HepG2 (cell line): ENCODE results near the gene AGPAT3. TPM values are rescaled to one million over a fixed set of nuclear protein-coding genes. Genes with fewer than 3 reads are reported as not detected.

Source experiments
- ATAC-seq: fragments of 200-7000 bp; cut with Tn5 transposase; 3 replicates; pipeline ENCODE4 v1.9.1; 2020; ENCODE audit warnings: mild to moderate bottlenecking, moderate library complexity
- BruUV-seq: library from RNA; stranded (reverse); fragments of 400-500 nt; replicated peaks from 2 replicates; lab custom pipeline; 2021; lab: Mats Ljungman, UMichigan
- CTCF ChIA-PET: fragments of 300-600 bp; formaldehyde crosslinking; extraction: SDS; loops from one replicate; lab custom pipeline; 2021; ENCODE audit warnings: low total read pairs, inconsistent platforms, low intra/inter-chr PET ratio; lab: Yijun Ruan, JAX
- POLR2A ChIA-PET: fragments of 350-600 bp; sonication (Branson Sonifier 250); formaldehyde crosslinking; loops from one replicate; lab custom pipeline; 2020; ENCODE audit warnings: antibody characterized with exemption, inconsistent platforms; lab: Yijun Ruan, JAX
- DNase-seq: peaks from one replicate; pipeline ENCODE4 v3.0.0-alpha.2; 2015; ENCODE audit warnings: low spot score
- FAIRE-seq: peaks from 3 replicates; lab custom pipeline; 2011; peaks lifted over from hg19 to GRCh38; lab: Jason Lieb, UNC
- H2AFZ ChIP-seq: one replicate; pipeline ENCODE4 v1.6.1; 2011; ENCODE audit warnings: low read length, inconsistent platforms
- H3K27ac ChIP-seq: fragments of 300-600 bp; 3 replicates; pipeline ENCODE4 v1.8.0; 2011; ENCODE audit warnings: mixed run types, mild to moderate bottlenecking, mixed read lengths, low read length, inconsistent platforms; ENCODE audit not compliant: insufficient read depth; ENCODE audit errors: extremely low read length
- H3K27me3 ChIP-seq, 2 experiments: fragments of 200-600 bp in 1 of 2; 2 replicates in 1 of 2; 3 replicates in 1 of 2; pipeline versions ENCODE4 v1.6.0 to v1.8.0; 2011; ENCODE audit warnings: low read length in 2 of 2, mild to moderate bottlenecking in 2 of 2, moderate library complexity in 2 of 2, inconsistent platforms in 1 of 2; ENCODE audit not compliant: insufficient read depth in 2 of 2, control insufficient read depth in 1 of 2
- H3K36me3 ChIP-seq, 2 experiments: fragments of 200-600 bp in 1 of 2; replicated peaks in 1 of 2; 2 replicates in 1 of 2; 3 replicates in 1 of 2; pipeline versions ENCODE4 v1.5.1 to v1.8.0; 2011; ENCODE audit warnings: low read length in 2 of 2, inconsistent platforms in 1 of 2; ENCODE audit not compliant: insufficient read depth in 2 of 2, control insufficient read depth in 1 of 2
- H3K4me1 ChIP-seq: 2 replicates; pipeline ENCODE4 v1.5.1; 2012; ENCODE audit warnings: low read length, inconsistent platforms; ENCODE audit not compliant: insufficient read depth
- H3K4me2 ChIP-seq: 2 replicates; pipeline ENCODE4 v1.6.0; 2011; ENCODE audit warnings: low read depth, low read length, inconsistent platforms
- H3K4me3 ChIP-seq, 3 experiments: fragments of 200-600 bp in 1 of 3; sonication (generic), shearing (Covaris generic) in 1 of 3; replicated peaks in 1 of 3; 2 replicates each; pipeline ENCODE4 v1.5.1; 2011 to 2016; ENCODE audit warnings: low read length in 3 of 3, inconsistent platforms in 2 of 3, low read depth in 2 of 3, mild to moderate bottlenecking in 2 of 3, control low read depth in 1 of 3, mixed read lengths in 1 of 3; ENCODE audit not compliant: insufficient read depth in 1 of 3
- H3K79me2 ChIP-seq: one replicate; pipeline ENCODE4 v1.6.1; 2011; ENCODE audit warnings: low read length, inconsistent platforms; ENCODE audit not compliant: insufficient read depth
- H3K9ac ChIP-seq: 2 replicates; pipeline ENCODE4 v1.6.0; 2011; ENCODE audit warnings: mild to moderate bottlenecking, low read depth, low read length, inconsistent platforms; ENCODE audit not compliant: insufficient read depth
- H3K9me3 ChIP-seq: 2 replicates; pipeline ENCODE4 v1.5.1; 2012; ENCODE audit warnings: mild to moderate bottlenecking, low read length
- H4K20me1 ChIP-seq: 2 replicates; pipeline ENCODE4 v1.6.0; 2011; ENCODE audit warnings: inconsistent platforms, mild to moderate bottlenecking, low read length, moderate library complexity; ENCODE audit not compliant: insufficient read depth
- AGO2 ChIP-seq: fragments of 200-400 bp; formaldehyde crosslinking; optimal IDR thresholded peaks from 2 replicates; pipeline ENCODE3; 2017; ENCODE audit warnings: mild to moderate bottlenecking, low read depth, low read length, moderate library complexity
- CHD4 ChIP-seq: fragments of 200-600 bp; sonication (generic); IDR thresholded peaks from 2 replicates; pipeline ENCODE4 v1.7.0; 2017; ENCODE audit warnings: mild to moderate bottlenecking, low read length, borderline replicate concordance
- MTA1 ChIP-seq: sonication (generic); formaldehyde crosslinking; IDR thresholded peaks from 2 replicates; pipeline ENCODE4 v1.4.0; 2020; ENCODE audit warnings: missing genetic modification reagents, mild to moderate bottlenecking, borderline replicate concordance
- NFE2L2 ChIP-seq: fragments of 150-350 bp; IDR thresholded peaks from 2 replicates; pipeline ENCODE4 v1.6.1; 2014; ENCODE audit warnings: low read length
- ZKSCAN1 ChIP-seq: fragments of 150-350 bp; IDR thresholded peaks from 2 replicates; pipeline ENCODE4 v1.6.1; 2014; ENCODE audit warnings: low read length
- WGBS: methylation state at CpG from one replicate; pipeline ENCODE4 v1.1.6; 2017; ENCODE audit warnings: low lambda C conversion rate; 5-methylcytosine and 5-hydroxymethylcytosine counted together
- in situ Hi-C: cut with HindIII; loops from 2 replicates; pipeline ENCODE4 v1.10.0; 2017; ENCODE audit warnings: low pct_unique_long_range_greater_than_20kb; ENCODE audit not compliant: extremely low pct_ligation_motif_present
- intact Hi-C: fragments of 100-400 bp; cut with micrococcal nuclease; formaldehyde crosslinking; loops from one replicate; pipeline ENCODE4 v1.10.0; 2022; ENCODE audit not compliant: unreplicated experiment
- polyA plus RNA-seq, 8 experiments: library from polyadenylated mRNA; depleted of rRNA in 3 of 8; stranded (reverse) in 7 of 8; unstranded in 1 of 8; fragments of >200 nt; fragmentation: Illumina TruSeq in 4 of 8; extraction: Trizol in 4 of 8; gene quantifications; 2 replicates each; pipeline versions ENCODE4 v1.2.1 to v1.2.3, GENCODE V29; 2011 to 2016; ENCODE audit warnings: low read depth in 4 of 8, missing spikeins in 1 of 8, mixed read lengths in 1 of 8; ENCODE audit not compliant: insufficient read depth in 1 of 8
- total RNA-seq, 5 experiments: library from RNA; depleted of rRNA; stranded (reverse); fragments of >200 nt; fragmentation: Illumina TruSeq; extraction: Trizol; gene quantifications; 2 replicates each; pipeline ENCODE4 v1.2.3, GENCODE V29; 2016; ENCODE audit warnings: low read depth in 1 of 5

Gene AGPAT3
- total and polyA plus RNA-seq, 2 of the 13 experiments (the other 11 are each of a cell fraction or from before 2014, with no cell fraction given): 32.2 to 54.4 TPM

DNA sequence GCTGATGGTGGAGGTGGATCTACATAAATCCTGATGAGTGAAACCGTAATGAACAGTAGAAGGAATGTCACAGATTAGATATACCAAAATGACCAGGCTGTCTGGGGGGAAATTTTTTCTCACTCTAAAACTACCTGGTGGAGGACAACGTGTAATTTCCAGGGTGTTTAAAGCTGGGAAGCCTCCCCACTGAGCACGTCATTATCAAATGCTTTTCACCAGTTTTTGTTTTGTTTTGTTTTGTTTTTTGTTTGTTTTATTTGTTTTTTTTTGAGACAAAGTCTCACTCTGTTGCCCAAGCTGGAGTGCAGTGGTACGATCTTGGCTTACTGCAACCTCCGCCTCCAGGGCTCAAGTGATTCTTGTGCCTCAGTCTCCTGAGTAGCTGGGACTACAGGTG lies 11.6 kb downstream of the AGPAT3 start (continued):
- TF ChIP-seq ZKSCAN1 (no peak), CHD4 (no peak)

- no peak for ATAC-seq
- Histone ChIP-seq H3K4me3 (no peak overlapping the region), H3K27ac (no peak overlapping the region), H3K4me1 (peaks cover 15% of the 10 kb centered on the region), H3K36me3 (peaks cover 4 to 34% of the 10 kb centered on the region in 2 experiments), H3K27me3 (no peaks in the 10 kb centered on the region), H3K4me2 (no peak overlapping the region), H4K20me1 (peaks cover 12% of the 10 kb centered on the region; the same call in 1 of the 2 replicates), H3K79me2 (peaks cover 69% of the 10 kb centered on the region), H2AFZ (no peak overlapping the region), H3K9ac (no peak overlapping the region), H3K9me3 (no peaks in the 10 kb centered on the region)
- no TSS peak for BruUV-seq
- ChIA-PET POLR2A (no interaction called here), CTCF (no interaction called here)
- TF ChIP-seq MTA1 (CRISPR knock-in tag) (peak; percentile 31; the same call in 1 of the 2 replicates), NFE2L2 (no peak), AGO2 (peak; percentile 26)
- FAIRE-seq: no peak
- in situ Hi-C loops (no loop called here), intact Hi-C loops (no loop called here)
- DNase-seq: no peak
- WGBS: 96% methylated on average over 25 of the region's 25 CpGs
These were observed 13.0 kb downstream of the AGPAT3 start for GRCh38 chr21:43877936-43878575.
